ENCODE measurements around the gene MSRB3.

DNA sequence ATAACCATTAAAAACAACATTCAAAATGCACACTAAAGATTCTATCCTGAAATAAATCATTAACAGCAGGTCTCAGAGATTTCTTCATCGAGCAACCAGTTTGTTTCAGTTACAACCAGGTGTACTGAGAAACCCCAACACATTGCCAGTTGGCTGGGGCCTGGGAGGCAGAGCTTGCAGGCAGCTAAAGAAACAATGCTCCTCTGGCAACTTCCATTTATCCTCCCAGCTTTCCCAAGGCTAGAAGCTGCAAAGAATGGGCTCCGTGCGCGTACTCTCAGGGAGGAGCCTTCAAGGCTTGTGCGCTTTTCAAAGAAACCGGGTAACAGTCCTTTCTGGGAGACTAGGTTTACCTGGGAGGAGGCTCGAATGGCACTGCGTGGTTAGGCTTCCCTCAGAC, 181.6 kb downstream of the MSRB3 start:
- TF ChIP-seq, protein P1, sequence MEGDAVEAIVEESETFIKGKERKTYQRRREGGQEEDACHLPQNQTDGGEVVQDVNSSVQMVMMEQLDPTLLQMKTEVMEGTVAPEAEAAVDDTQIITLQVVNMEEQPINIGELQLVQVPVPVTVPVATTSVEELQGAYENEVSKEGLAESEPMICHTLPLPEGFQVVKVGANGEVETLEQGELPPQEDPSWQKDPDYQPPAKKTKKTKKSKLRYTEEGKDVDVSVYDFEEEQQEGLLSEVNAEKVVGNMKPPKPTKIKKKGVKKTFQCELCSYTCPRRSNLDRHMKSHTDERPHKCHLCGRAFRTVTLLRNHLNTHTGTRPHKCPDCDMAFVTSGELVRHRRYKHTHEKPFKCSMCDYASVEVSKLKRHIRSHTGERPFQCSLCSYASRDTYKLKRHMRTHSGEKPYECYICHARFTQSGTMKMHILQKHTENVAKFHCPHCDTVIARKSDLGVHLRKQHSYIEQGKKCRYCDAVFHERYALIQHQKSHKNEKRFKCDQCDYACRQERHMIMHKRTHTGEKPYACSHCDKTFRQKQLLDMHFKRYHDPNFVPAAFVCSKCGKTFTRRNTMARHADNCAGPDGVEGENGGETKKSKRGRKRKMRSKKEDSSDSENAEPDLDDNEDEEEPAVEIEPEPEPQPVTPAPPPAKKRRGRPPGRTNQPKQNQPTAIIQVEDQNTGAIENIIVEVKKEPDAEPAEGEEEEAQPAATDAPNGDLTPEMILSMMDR (IDR thresholded peaks at IDR 0.05) = no peak
- TF ChIP-seq POLR2AphosphoS5 (IDR thresholded peaks at IDR 0.05) = no peak
